ENCODE measurements around the gene LRRK1. TPM values are rescaled to one million over a fixed set of nuclear protein-coding genes. Genes with fewer than 3 reads are reported as not detected.
A peak's percentile ranks its signal among the peaks of the same experiment; 100 is the strongest.

LRRK1 gene
- total RNA-seq, 1 donor from 2014 or later: 10.8 TPM

DNA sequence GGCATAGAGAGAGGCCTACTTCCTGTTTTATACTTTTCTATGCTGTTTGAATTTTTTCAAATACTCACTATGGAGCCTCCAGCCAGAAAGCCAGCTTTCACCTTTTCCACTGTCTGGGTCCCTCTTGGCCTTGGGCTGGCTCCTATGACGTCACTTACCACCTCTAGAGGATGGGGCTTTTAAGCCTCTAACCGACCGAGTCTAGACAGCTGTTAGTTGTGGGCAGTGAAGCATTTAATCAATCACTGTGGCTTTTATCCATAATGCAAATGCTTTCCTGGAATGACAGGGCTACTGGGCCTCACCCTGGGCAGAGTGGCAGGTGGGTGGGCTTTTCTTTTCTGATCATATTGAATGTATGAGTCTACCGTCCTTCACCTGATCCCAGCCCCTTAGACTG is 61.9 kb downstream of the LRRK1 start:
- DNase-seq: no peak

DNA sequence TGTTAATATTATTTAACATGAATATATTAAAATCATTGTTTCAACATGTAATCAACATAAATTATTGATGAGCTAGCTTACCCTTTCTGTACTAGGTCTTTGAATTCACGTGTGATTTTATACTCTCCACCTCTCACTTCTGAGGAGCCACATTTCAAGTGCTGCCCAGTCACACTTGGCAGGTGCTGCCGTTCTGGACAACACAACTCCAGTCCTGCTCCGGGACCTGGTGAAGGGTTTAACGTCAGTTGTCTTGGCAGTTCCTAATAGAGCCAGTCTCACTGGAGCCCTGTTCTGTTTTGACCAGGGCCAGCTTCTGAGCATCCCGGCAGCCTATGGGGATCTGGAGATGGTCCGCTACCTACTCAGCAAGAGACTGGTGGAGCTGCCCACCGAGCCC is 64.1 kb downstream of the LRRK1 start:
- DNase-seq: no peak

DNA sequence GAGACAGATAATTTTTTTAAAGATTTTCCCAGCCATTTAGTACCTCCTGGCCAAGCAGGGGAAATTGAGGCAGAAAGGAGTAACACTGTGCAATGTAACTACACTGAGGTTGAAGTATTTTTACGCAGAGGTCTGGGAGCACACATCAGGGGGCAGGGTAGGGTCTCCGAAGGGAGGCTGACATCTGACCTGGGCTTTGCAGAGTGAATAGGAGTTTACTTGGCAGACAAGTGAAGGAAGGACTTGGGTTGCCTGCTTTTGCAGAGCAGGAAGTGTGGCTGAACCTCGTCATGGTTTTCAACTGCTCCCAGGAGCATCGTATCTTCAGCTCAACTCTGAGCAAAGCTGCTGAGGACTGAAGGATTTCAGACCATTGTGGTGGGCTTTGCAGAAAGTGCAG is 66.2 kb downstream of the LRRK1 start:
- no peak for DNase-seq

DNA sequence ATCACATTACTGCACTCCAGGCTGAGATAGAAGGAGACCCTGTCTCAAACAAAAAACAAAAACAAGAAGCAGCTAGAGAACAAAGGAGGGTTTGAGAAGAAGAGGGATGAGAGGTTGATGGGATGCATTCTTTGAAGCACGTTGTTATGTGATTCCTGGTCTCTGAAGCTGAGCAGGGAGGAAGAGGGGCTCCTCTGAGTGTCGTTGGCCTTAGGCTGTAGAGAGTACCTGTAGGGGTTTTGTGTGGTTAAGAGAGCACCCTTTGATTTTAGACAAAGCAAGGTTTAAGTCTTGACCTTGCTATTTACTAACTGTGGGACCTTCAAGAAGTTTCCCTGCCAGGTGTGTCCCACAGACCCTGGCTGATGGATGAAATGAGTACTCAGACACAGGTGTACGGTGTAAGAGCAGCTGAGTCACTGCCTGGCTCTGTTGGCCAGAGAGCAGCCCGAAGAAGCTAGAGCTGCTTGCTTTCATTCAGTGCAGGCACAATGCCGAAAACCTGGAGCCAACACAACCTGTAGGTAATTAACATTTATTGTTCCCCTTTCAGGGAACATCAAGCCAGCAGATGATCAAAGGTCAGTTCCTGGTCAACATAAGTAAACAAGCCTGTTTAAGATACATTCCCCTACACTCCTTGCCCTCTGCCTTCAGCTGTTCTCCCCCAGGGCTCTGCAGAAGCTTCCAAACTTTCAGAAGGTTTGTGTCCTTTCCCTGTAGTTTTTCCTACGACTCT is 67.2 kb downstream of the LRRK1 start:
- no peak for DNase-seq

DNA sequence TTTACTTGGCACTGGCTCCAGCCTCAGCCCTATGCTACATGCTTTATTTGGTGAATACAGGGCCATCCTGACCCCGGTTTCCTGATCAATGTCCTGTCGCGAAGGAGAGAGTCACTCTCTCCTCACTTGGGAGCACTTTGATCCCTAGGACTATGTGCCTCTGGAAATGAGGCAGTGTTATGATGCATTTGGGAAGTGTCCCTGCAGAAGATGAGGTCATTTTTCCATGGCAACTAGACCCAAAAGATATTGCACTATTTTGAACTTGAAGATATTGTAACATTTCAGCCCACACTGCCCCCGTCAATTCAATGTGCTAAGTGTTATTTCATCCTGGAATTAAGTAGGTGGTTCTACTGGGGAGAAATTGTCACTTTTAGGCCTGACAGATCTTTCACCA is 68.0 kb downstream of the LRRK1 start:
- no peak for DNase-seq

DNA sequence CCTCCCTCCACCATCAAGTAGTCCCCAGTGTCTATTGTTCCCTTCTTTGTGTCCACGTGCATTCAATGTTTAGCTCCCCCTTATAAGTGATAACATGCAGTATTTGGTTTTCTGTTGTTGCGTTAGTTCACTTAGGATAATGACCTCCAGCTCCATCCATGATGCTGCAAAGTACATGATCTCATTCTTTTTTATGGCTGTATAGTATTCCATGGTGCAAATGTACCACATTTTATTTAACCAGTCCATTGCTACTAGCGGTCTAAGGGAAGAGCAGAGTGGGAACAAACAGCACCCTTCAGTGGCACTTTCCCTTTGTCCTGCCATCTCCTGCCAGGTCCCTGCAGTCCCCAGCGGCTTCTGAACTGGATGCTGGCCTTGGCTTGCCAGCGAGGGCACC is 69.1 kb downstream of the LRRK1 start:
- no peak for DNase-seq

DNA sequence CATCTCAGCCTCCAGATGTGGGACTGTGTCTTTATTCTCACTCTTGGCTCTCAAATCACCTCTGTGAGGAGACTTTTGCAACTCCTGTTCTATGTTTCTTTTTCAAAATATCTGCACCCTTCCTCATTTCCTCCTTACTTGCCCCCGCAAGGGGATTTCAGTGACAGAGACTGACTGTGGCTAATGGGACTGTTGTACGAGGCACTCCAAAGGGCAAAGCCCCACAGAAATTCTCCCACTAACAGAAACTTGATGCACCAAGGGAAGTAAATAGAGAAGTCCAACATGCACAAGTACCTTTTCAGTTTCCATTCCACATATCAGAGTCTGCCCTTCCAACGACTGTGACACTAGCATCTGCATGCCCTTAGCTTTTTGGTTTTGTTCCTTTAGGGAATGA is 69.7 kb downstream of the LRRK1 start:
- DNase-seq: no peak

DNA sequence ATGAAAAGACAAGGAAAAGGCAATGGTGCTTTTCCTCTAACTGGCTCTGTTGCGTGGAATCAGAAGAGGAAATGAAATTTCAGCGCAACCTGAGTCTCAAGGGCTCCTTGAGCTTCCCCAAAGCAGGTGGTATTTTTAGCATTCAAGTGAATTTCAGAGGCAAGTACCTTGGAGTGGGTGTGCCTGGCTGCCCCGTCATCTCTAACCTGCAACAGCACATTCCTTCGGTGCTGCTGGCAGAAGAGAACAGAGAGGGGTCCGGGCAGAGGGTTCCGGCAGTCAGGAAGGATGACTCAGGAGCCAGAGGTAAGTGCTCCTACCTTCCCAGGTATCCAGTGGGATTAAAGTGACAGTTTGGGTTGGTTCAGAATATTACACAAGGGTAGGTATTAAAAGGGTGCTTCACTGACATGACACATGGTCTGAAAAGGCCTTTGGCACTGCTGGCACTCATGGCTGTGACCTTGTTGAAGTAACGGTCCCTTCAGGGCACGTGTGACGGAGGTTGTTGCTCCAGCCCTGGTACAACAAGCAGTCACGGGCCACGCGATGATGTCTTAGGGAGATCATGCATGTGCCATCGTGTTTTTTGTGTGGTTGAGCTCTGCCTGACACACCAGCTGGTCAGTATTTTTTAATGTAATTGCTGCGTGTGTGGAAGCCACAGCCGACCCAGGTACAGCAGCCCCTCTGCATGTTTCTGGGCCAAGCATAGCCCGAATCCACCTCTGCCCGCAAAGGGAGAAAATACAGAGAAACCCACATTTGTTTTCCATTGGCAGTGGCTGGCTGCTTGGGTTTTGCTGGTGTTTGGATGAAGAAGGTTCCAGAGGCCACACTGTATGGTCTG is 75.7 kb downstream of the LRRK1 start:
- DNase-seq: no peak

DNA sequence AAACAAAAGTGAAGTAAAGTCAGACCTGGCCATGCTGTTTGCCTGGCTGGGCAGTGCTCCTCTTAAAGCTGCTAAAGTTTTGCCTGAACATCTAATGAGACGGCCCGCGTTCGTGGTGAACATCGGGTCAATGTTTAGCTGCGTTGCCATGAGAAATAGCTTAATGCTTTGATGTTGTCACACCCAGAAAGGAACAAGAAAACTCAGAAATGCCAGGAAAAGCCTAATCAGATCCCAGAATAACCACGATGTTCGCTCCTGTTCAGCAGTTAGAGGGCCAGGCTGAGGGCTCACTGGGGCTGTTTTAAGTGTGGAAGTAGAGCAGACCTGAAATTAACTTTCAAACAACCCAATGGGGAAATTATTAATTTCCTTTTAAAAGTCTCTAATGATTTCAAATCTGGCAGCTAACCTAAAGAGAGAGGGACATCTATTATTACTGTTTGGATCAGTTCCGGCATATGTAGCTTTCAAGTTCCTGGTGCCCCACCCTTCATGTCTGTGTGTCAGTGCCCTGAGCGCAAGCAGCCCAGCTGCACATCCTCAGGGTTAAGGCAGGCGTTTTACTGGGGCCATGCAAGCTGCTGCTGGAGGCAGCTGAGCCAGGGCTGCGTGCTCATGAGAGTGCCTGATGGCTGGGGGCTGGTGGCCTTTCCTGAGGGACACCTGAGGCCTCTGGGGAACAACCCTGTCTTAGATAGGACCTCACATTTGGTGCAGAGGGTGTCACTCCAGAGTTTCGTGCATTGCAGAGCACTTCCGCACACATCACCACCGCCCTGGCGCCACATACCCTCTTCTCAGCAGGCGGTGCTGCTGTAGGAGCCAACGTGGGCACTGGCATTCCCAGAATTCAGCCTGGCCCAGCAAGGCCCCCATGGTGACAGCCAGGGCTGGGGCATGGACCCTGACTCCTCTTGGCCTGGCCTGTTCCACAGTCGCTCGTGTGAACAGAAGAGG is 76.6 kb downstream of the LRRK1 start:
- no peak for DNase-seq

DNA sequence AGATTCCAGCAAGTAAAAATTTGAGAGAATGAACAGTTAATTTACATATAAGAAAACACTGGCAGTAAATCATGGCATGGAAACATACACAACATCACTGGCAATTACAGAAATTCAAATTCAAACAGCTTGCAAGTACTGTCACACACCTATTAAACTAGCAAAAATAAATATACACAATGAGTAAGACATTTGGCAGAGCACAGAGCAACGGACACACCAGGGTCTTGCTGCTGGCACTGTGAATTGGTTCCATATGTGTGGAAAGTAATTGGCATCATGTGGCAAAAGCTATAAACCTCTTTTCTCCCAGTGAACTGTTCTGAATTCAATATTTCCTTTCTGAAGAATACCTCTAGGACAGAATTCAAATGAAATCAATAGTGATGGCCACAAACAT is 78.3 kb downstream of the LRRK1 start:
- no peak for DNase-seq

DNA sequence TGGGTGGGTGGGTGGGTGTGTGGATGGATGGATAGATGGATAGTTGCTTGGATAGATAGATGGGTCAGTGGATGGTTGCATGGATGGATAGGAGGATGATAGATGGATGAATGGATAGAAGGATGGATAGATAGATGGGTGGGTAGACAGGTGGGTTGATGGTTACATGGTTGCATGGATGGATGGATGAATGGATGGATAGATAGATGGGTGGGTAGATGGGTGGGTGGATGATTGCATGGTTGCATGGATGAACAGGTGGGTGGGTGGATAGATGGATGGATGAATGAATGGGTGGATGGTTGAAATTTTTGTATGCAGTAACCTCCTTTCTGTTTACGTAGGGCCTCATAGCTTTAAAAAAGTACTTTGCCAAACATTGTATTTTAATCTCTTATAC is 79.5 kb downstream of the LRRK1 start:
- no peak for DNase-seq

DNA sequence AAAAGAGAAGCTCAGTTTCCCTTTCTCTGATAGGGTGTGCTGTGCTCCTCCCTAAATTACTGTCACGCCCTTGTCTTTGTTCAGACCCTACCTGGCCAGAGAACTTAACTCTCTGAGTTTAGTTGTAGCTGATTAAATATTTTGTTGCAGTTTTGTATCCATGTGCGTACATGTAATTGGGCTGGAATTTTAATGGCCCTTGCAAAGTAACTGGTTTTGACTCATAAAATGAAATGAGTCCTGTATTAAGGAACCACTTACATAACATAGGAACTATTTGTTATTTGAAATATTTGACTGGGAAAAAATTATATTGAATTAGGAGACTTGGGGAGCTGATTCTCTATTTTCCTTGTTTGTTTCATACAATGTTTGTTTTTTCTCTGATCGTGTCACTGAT is 80.2 kb downstream of the LRRK1 start:
- DNase-seq: no peak

DNA sequence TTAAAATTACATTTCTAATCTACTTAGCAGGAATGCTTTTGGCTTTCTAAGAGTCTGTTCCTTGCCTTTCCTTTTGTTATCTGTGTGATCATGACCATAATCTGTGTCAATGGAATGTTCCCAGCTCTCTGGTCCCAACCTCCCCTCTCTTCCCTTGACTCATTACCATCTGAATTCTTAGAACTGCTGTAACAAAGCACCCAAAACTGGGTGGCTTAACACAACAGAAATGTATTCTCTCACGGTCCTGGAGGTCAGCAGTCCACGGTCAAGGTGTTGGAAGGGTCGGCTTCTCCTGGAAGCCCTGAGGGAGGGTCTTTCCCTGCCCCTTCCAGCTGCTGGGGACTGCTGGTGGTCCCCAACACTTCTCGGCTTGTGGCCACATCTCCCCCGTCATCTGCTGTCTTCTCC is 81.1 kb downstream of the LRRK1 start:
- DNase-seq: no peak

DNA sequence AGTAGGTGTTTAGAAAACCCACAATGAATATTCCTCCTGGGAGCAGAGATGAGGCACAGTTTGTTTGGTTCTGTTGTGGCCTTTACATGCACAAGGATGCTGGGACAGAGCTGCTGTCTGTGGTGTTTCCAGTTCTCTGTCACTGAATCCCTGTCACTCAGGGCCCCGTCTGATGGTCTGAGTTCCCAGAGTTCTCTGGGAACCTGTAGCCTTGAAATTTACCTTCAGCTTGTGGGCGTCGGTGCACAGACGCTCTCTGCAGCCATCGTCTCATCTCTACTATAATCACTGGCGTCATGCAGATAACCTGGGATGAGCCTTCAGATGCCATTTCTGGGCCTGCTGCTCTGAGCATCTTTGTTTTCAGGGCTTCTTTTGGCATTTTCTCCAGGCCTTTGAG is 81.9 kb downstream of the LRRK1 start:
- DNase-seq: no peak

DNA sequence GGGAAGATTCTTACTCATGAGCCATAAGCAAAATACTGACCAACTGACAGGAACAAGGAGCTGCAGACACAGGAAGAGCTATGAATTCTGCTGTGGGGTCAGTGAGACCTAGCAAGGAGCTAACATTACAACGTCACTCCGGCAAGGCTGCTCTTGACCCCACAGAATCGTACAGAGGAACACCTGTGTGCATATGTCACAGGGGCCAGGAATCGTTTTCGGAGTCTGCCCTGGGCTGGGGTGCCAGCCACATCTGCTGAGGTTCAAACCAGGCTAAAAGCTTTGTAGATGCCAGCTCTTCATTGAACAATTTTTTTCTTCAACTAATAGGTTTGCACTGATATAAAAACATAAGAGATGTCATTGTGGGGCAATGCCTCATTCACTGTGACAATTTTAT is 82.6 kb downstream of the LRRK1 start:
- no peak for DNase-seq

DNA sequence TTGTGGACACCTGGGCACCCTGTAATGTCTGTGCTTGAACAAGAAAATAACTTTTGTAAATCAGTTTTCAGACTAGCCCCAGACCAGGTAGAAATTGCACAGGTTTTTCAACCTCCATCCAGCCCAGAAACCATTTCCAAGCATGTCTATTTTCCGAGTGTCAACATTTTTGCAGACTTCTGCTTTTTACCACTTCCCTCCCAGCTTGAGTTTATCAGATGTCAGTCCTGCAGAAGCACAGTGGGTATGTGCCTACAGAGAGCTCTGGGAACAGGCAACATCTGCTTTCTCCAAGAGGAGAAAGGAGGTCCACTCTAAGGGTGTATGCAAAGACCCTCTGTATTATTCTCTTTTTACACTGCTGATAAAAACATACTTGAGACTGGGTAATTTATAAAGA is 83.9 kb downstream of the LRRK1 start:
- DNase-seq: no peak

DNA sequence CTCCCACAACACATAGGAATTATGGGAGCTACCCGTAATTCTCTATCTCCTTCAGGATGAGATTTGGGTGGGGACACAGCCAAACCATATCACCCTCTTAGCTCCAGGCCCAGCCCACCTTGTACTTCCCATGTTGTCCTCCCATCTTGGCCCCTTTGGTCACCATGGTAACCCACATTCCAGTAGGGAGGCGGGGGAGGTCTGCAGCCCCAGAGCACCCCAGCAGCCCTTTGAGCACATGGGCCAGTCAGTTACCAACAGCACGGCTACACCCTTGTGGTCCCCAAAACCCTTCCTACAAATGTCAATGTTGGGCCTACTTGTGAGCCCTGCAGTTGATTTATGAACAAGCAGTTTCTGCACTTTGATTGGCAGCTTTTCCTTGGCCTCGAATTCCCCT is 84.5 kb downstream of the LRRK1 start:
- DNase-seq: no peak

DNA sequence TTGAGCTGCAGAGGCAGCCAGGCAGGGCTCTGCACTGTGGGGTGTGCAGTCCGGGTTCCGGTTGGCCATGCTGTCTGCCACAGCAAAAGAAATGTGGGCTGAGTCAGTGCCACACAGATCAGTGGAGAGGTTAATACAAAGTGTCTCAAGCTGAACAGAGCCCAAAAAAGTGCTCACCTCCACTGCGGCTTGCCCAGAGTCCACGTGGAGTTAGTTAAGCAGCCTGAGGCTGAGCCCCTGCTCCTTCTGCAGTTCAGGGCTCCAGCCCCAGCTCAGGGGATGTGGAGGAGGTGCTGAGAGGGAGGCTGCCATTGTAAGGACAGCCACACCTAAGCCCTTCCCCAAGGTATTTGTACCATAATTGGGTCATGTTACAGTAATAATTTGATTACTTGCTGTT is 85.3 kb downstream of the LRRK1 start:
- no peak for DNase-seq

DNA sequence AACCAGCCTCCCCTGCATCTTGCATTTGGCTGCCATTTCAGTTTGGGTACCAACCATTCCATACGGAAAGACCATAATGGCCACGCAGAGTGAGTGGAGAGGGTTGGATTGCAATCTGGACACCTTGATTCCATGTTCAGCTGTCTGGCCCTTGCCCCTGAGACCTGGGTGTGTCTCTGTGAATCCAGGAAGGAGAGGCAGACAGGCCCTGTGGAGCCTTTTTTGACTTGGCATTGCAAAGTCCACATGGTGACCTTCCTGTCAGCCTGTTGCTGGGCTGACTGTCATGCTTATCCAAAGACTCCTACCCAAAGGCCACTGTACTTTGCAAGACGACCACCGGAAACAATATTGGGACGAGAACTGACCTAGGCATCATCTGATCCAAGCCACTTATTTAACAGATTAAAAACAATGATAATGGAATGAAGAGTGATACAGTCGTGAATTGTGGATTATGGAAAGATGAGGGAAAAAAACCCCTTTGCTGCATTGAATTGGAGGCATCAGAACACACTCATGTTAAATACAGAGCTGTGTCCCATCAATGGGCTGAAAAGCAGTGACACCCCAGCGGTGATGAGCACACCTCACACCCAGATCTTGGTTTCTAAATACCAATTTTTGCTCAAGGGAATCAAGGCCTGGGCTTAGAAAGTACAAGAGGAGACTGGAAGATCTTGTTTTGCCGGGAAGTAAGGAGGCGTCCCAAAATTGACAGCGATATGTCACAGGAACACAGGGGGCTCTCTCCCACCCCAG is 86.0 kb downstream of the LRRK1 start:
- no peak for DNase-seq

DNA sequence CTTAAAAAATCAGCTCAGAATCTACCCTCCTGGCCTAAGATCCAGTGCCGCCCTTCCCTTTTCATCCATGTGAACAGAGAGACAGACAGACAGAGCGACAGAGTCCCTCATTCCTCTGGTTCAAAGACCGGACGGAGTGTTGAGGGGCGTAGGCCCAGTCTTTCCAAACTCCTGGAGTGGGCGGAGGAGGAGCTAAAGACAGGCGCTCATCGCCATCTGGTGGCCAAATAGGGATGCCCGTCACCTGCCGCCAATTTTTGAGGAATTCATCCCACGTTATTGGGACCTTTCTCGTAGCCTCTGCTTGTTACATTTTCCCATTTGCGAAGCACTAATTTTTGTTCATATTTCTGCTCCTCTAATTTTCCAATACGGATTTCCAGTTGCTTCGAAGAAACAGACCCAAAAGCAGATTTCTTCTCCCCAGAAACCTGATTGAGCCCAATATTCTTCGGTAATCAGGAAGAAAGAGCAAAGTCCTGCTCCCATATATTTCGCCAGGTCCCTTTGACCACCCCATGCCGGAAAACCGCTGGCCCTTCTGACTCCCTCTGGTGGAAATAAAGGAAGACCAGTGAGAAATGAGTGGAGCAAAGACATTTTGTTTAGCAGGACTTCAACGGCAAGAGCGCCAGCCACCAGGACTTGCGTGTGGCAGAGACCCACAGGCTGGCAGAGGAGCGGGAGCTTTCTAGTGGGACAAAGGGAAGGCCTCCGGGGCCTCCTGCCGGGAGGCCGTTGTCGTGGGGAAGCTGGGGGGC is 88.0 kb downstream of the LRRK1 start:
- DNase-seq: peak; percentile 83
